NCI-H1694 (cell line): ENCODE results near the gene GLB1L2.

Experiments used
- DNase-seq: peaks from one replicate; lab custom pipeline; 2025; lab: John Stamatoyannopoulos, UW

The GLB1L2 gene

GRCh38 chr11:134406264-134407185 is 74.7 kb downstream of the GLB1L2 start:
- no peak for DNase-seq

GRCh38 chr11:134407321-134407828 is 75.6 kb downstream of the GLB1L2 start:
- DNase-seq, result no peak

GRCh38 chr11:134407923-134408322 is 76.1 kb downstream of the GLB1L2 start:
- no peak for DNase-seq

DNA sequence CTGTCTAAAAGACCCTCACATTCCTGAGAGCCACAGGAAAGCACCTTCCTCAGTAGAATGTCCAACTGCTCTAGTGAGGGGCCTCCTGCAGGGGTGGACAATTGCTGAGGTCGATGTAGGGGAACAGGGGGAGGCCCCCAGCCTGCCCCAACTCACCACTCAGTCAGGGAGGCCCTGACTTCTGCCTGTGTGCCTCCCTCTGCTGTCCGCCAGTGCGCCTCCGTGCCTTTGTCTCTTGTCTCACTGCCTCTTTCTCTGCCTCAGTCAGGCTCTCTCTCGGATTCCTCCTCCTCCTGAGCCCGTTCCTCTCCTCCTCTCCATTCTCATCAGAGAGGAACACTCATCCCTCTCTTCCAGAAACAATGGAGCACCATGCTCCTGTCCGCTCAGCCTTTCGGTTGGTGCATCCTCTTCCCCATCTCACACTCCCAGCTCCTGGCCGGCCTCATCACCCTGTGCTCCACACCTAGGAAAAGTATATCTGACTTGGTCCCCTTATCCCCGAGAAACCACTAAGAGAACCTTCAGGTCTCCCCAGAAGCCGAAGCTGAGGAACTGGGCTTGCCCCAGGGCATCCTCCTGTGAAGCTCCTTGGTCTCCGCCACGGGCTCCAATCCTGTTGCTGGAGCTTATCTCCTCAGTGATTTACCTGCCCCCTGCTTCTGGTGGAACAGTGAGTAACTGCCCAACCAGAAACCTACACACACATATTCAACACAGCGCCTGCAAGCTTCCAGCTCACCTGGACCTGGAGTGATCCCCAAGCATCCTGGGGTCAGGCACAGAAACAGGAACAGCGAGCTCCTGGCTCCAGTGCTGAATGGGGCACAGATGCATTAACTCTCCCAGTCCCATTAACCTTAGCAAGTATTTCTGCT is 78.0 kb downstream of the GLB1L2 start:
- DNase-seq, result no peak

- no peak for DNase-seq
These were observed 79.0 kb downstream of the GLB1L2 start for GRCh38 chr11:134410766-134411165.

DNA sequence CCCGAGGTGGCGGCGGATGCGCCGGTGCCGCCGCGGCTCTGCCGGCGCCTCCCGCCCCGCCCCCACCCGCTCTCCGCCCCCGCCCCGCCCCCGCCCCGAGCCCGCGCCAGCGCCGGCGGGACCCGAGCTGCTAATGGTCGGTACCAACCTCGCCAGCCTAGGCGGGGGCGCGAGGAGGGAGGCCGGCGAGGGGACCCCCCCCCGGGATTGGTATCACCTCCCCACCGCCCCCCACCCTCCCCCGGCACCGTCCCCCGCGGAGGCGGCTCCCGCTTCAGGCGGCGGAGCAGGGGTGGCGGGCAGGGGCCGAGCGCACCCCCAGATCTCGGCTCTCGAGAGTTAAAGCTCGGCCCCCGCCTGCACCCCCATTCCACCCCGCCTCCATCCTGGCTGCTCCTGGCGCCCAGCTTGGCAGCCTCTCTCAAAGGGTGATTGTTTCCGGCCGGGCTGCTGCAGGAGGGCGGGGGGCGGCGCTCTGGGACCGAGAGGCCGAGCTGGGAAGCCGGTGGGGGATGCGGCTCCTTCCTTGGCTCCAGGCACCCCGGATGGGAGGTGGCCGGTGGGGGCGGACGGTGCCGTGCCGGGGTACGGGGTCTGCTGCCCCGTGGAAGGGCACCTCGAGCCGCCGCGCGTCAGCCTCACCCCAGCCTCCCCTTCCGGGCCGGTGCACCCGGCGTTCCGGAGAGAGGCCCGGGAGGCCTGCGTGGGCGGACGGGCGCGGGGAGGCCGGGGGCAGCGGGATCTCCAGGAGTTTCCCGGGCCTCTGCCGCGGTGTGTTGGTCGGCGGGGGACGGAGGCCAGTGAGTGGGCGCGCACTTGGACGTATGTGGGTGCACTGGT is 80.6 kb downstream of the GLB1L2 start, which contains the start of gene B3GAT1:
Gene B3GAT1 (minus strand): TSS at position 40 of the 840 bp plus-strand sequence. CDS start 24,583 bp downstream, outside the sequence.
- no peak for DNase-seq

GRCh38 chr11:134413043-134413825 is 81.4 kb downstream of the GLB1L2 start:
- DNase-seq, result no peak

DNA sequence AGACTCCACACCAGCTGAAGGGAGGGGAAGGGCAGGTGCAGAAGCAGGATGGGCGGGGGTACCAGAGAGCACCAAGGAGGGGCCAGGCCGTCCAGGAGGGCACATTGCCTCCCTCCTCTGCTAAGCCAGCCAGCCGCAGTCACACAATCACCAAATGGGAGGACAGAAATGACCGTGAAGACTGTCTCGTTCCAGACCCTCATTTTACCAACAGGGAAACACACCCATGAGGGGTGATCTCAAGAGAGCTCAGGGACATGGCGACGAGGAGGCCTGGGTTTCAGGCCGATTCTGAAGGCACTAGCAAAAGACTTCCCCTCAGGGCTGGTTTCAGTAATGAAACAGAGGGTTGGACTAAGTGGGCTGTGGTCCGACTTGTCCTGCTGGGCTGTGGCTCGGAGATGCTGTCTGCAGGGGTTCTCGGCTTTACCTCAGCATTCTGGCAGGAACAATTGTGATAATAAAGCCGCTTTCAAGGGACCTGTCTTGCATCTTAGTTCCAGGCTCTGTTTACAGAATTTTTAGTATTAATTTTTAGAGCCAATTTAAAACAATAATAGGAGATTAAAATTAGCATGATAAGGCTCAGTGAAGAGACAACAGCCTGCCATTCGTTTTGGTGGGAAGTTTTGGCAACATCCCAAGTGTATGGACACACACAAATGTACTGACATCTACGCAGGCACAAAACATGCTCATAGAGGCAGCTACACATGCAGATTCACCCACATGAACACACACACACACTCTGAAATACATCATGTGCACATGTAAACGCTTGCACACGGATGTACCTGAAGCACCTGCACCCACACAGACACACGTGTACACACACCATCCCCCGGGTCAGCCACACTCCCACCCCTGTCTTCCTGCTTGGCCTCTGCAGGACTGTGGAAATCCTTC is 82.3 kb downstream of the GLB1L2 start:
- no peak for DNase-seq

- DNase-seq, result no peak
These were observed 83.3 kb downstream of the GLB1L2 start for GRCh38 chr11:134414766-134415765.

DNA sequence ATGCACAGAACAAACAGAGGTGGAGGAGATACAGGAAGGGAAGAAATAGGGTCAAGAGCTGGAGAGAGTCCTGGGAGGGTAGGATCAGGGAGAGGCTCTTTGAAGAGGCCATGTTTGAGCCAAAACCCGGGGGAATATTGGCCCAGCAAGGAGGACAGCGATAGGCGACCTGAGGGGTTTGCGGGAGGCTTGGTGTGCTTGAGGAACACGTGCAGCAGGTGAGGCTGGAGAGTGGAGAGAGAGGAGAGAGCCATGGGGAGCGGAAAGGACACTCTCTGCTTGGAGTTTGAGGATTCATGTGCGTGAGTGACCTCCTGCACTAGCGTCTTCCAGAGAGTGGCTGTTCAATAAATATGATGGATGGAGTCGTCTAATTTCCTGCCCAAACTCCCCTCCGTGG is 84.9 kb downstream of the GLB1L2 start:
- no peak for DNase-seq

DNA sequence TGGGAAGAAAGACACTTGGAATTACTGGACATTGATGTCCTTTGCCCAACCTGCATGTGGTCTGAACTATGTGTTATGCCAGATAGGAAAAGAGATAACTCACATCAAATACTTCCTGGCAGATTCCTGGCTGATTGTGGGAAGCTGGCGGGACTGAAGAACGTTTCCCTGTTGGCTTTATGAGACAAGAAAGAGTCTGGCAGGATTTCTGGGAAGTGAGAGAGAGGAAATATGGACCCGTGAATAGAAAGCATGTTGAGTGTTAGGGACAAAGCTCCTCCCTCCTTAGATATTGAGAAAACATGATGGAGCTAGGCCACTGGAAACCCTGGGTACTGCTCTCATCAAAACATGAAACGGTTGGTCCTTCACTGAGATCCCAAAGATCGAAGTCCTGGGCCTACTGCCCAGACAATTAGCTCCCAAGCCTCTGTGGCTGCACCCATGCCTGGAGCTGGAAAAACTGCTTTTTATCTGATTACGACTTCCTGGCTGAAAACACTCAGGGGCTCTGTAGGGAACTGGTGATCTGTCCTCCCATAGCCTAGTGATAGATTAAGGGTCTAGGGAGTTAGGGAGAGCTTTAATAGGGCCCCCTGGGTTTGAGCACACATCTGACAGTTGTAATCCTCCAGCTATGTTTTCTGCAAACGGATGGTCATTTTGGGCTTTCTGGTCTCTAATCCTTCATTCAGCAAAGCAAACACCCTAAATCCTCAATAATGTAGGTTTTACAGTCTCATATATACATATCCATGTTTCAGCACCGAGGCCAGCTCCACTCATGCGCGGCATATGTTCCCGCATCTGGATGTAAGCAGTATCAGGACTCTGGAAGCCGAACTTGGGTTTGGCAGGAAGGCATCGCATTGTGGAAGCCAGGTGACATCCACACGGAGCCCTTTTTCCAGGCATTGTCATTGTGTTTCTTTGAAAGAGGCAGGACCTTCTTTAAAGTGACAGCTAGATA is 86.4 kb downstream of the GLB1L2 start:
- no peak for DNase-seq

DNA sequence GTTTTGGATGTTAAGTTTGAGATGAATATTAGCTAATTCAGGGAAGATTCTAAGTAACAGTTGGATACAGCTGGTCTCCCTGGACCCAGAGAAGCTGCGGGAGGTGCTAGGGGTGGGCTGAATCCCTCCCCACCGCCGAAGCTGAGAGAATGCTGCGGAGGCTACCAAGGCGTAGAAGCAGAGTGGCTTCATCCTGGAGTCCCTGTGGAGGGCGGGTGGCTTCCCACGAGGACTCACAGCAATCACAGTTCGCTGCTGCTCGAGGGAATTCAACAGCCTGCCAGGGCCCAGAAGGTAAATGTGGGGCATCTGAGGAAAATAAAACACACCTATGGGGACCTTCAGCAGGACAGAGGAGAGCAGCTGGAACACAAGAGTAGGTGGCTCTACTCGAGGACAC is 91.3 kb downstream of the GLB1L2 start:
- no peak for DNase-seq

GRCh38 chr11:134425413-134425812 is 93.6 kb downstream of the GLB1L2 start:
- no peak for DNase-seq
